HepG2 (cell line): ENCODE data around the gene STIM1. TPM values are rescaled to one million over a fixed set of nuclear protein-coding genes. Genes with fewer than 3 reads are reported as not detected.

Experiments used
- ATAC-seq: fragments of 200-7000 bp; cut with Tn5 transposase; 3 replicates; pipeline ENCODE4 v1.9.1; 2020; ENCODE audit warnings: mild to moderate bottlenecking, moderate library complexity
- BruUV-seq: library from RNA; stranded (reverse); fragments of 400-500 nt; replicated peaks from 2 replicates; lab custom pipeline; 2021; lab: Mats Ljungman, UMichigan
- CTCF ChIA-PET: fragments of 300-600 bp; formaldehyde crosslinking; extraction: SDS; loops from one replicate; lab custom pipeline; 2021; ENCODE audit warnings: low total read pairs, inconsistent platforms, low intra/inter-chr PET ratio; lab: Yijun Ruan, JAX
- POLR2A ChIA-PET: fragments of 350-600 bp; sonication (Branson Sonifier 250); formaldehyde crosslinking; loops from one replicate; lab custom pipeline; 2020; ENCODE audit warnings: antibody characterized with exemption, inconsistent platforms; lab: Yijun Ruan, JAX
- DNase-seq: peaks from one replicate; pipeline ENCODE4 v3.0.0-alpha.2; 2015; ENCODE audit warnings: low spot score
- FAIRE-seq: peaks from 3 replicates; lab custom pipeline; 2011; peaks lifted over from hg19 to GRCh38; lab: Jason Lieb, UNC
- H2AFZ ChIP-seq: one replicate; pipeline ENCODE4 v1.6.1; 2011; ENCODE audit warnings: low read length, inconsistent platforms
- H3K27ac ChIP-seq: fragments of 300-600 bp; 3 replicates; pipeline ENCODE4 v1.8.0; 2011; ENCODE audit warnings: mixed run types, mild to moderate bottlenecking, mixed read lengths, low read length, inconsistent platforms; ENCODE audit not compliant: insufficient read depth; ENCODE audit errors: extremely low read length
- H3K27me3 ChIP-seq, 2 experiments: fragments of 200-600 bp in 1 of 2; 2 replicates in 1 of 2; 3 replicates in 1 of 2; pipeline versions ENCODE4 v1.6.0 to v1.8.0; 2011; ENCODE audit warnings: low read length in 2 of 2, mild to moderate bottlenecking in 2 of 2, moderate library complexity in 2 of 2, inconsistent platforms in 1 of 2; ENCODE audit not compliant: insufficient read depth in 2 of 2, control insufficient read depth in 1 of 2
- H3K36me3 ChIP-seq, 2 experiments: fragments of 200-600 bp in 1 of 2; replicated peaks in 1 of 2; 2 replicates in 1 of 2; 3 replicates in 1 of 2; pipeline versions ENCODE4 v1.5.1 to v1.8.0; 2011; ENCODE audit warnings: low read length in 2 of 2, inconsistent platforms in 1 of 2; ENCODE audit not compliant: insufficient read depth in 2 of 2, control insufficient read depth in 1 of 2
- H3K4me1 ChIP-seq: 2 replicates; pipeline ENCODE4 v1.5.1; 2012; ENCODE audit warnings: low read length, inconsistent platforms; ENCODE audit not compliant: insufficient read depth
- H3K4me2 ChIP-seq: 2 replicates; pipeline ENCODE4 v1.6.0; 2011; ENCODE audit warnings: low read depth, low read length, inconsistent platforms
- H3K4me3 ChIP-seq, 3 experiments: fragments of 200-600 bp in 1 of 3; sonication (generic), shearing (Covaris generic) in 1 of 3; replicated peaks in 1 of 3; 2 replicates each; pipeline ENCODE4 v1.5.1; 2011 to 2016; ENCODE audit warnings: low read length in 3 of 3, inconsistent platforms in 2 of 3, low read depth in 2 of 3, mild to moderate bottlenecking in 2 of 3, control low read depth in 1 of 3, mixed read lengths in 1 of 3; ENCODE audit not compliant: insufficient read depth in 1 of 3
- H3K79me2 ChIP-seq: one replicate; pipeline ENCODE4 v1.6.1; 2011; ENCODE audit warnings: low read length, inconsistent platforms; ENCODE audit not compliant: insufficient read depth
- H3K9ac ChIP-seq: 2 replicates; pipeline ENCODE4 v1.6.0; 2011; ENCODE audit warnings: mild to moderate bottlenecking, low read depth, low read length, inconsistent platforms; ENCODE audit not compliant: insufficient read depth
- H3K9me3 ChIP-seq: 2 replicates; pipeline ENCODE4 v1.5.1; 2012; ENCODE audit warnings: mild to moderate bottlenecking, low read length
- H4K20me1 ChIP-seq: 2 replicates; pipeline ENCODE4 v1.6.0; 2011; ENCODE audit warnings: inconsistent platforms, mild to moderate bottlenecking, low read length, moderate library complexity; ENCODE audit not compliant: insufficient read depth
- FOSL2 ChIP-seq: sonication (generic); formaldehyde crosslinking; IDR thresholded peaks from 2 replicates; pipeline ENCODE4 v1.4.0; 2020; ENCODE audit warnings: missing genetic modification reagents
- SUZ12 ChIP-seq: fragments of 150-350 bp; IDR thresholded peaks from 2 replicates; pipeline ENCODE4 v1.6.1; 2014; ENCODE audit warnings: low read depth, low read length
- ZFP36L1 ChIP-seq: sonication (generic); formaldehyde crosslinking; IDR thresholded peaks from 2 replicates; pipeline ENCODE4 v1.8.0; 2022; ENCODE audit warnings: mild to moderate bottlenecking, missing genetic modification reagents, moderate library complexity
- ZNF34 ChIP-seq: sonication (generic); formaldehyde crosslinking; IDR thresholded peaks from 2 replicates; pipeline ENCODE4 v1.4.0; 2020; ENCODE audit warnings: mild to moderate bottlenecking, missing genetic modification reagents, borderline replicate concordance
- ZNF564 ChIP-seq: sonication (generic); formaldehyde crosslinking; IDR thresholded peaks from 2 replicates; pipeline ENCODE4 v1.8.1; 2023; ENCODE audit warnings: mild to moderate bottlenecking, missing genetic modification reagents
- ZNF644 ChIP-seq: IDR thresholded peaks from 2 replicates; pipeline ENCODE4 v1.6.1; 2016; ENCODE audit warnings: low read depth
- ZSCAN20 ChIP-seq: sonication (generic); formaldehyde crosslinking; IDR thresholded peaks from 2 replicates; pipeline ENCODE4 v1.4.0; 2020; ENCODE audit warnings: missing genetic modification reagents, mild to moderate bottlenecking, borderline replicate concordance
- WGBS: methylation state at CpG from one replicate; pipeline ENCODE4 v1.1.6; 2017; ENCODE audit warnings: low lambda C conversion rate; 5-methylcytosine and 5-hydroxymethylcytosine counted together
- in situ Hi-C: cut with HindIII; loops from 2 replicates; pipeline ENCODE4 v1.10.0; 2017; ENCODE audit warnings: low pct_unique_long_range_greater_than_20kb; ENCODE audit not compliant: extremely low pct_ligation_motif_present
- intact Hi-C: fragments of 100-400 bp; cut with micrococcal nuclease; formaldehyde crosslinking; loops from one replicate; pipeline ENCODE4 v1.10.0; 2022; ENCODE audit not compliant: unreplicated experiment
- polyA plus RNA-seq, 8 experiments: library from polyadenylated mRNA; depleted of rRNA in 3 of 8; stranded (reverse) in 7 of 8; unstranded in 1 of 8; fragments of >200 nt; fragmentation: Illumina TruSeq in 4 of 8; extraction: Trizol in 4 of 8; gene quantifications; 2 replicates each; pipeline versions ENCODE4 v1.2.1 to v1.2.3, GENCODE V29; 2011 to 2016; ENCODE audit warnings: low read depth in 4 of 8, missing spikeins in 1 of 8, mixed read lengths in 1 of 8; ENCODE audit not compliant: insufficient read depth in 1 of 8
- total RNA-seq, 5 experiments: library from RNA; depleted of rRNA; stranded (reverse); fragments of >200 nt; fragmentation: Illumina TruSeq; extraction: Trizol; gene quantifications; 2 replicates each; pipeline ENCODE4 v1.2.3, GENCODE V29; 2016; ENCODE audit warnings: low read depth in 1 of 5
- TF ChIP-seq, protein P1 (sequence below): sonication (generic); formaldehyde crosslinking; IDR thresholded peaks from 2 replicates; pipeline ENCODE4 v1.9.0; 2021; ENCODE audit warnings: missing genetic modification reagents, borderline replicate concordance

The STIM1 gene
- total and polyA plus RNA-seq, 2 of the 13 experiments (the other 11 are each of a cell fraction or from before 2014, with no cell fraction given) = 19.2 to 28.5 TPM

GRCh38 chr11:3822312-3822711 lies 33.2 kb upstream of the STIM1 start:
- H3K9ac ChIP-seq = no peak overlapping the region
- ChIA-PET CTCF (no interaction called here), POLR2A (no interaction called here)
- H3K27me3 ChIP-seq = no peaks in the 10 kb centered on the region
- H4K20me1 ChIP-seq = peaks cover 3% of the 10 kb centered on the region; the same call in 1 of the 2 replicates
- H3K27ac ChIP-seq = no peak overlapping the region
- H3K79me2 ChIP-seq = no peaks in the 10 kb centered on the region
- 91% methylated on average over 7 of the region's 7 CpGs for WGBS
- ATAC-seq (no peak), DNase-seq (no peak), FAIRE-seq (no peak)
- H3K4me1 ChIP-seq = no peaks in the 10 kb centered on the region
- H3K9me3 ChIP-seq = no peaks in the 10 kb centered on the region
- H2AFZ ChIP-seq = no peak overlapping the region
- BruUV-seq = no TSS peak
- H3K4me2 ChIP-seq = no peak overlapping the region
- H3K4me3 ChIP-seq = no peak overlapping the region
- in situ Hi-C loops (no loop called here), intact Hi-C loops (no loop called here)
- H3K36me3 ChIP-seq = peaks cover 5 to 26% of the 10 kb centered on the region in 2 experiments; a peak in 4 of 5 replicates
- TF ChIP-seq ZSCAN20 (CRISPR knock-in tag) (no peak), FOSL2 (CRISPR knock-in tag) (peak; percentile 55)

DNA sequence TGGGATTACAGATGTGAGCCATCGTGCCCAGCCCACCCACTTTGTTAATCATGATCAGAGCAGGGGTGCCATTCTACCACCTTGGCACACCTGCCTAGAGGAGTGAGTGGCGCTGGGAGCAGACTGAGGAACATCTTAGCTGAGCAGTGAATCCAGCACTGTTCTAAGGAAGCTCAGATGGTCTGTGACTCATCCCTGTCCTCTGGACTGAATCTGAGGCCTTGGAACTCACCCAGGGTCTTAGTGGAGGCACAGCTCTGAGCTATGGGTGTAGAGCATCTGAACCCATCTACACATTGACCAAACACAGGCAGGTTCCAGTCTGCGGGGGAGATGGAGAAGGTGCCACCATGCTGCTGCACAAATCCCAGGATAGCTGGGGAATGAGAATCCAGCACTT lies 32.2 kb upstream of the STIM1 start:
- Histone ChIP-seq H3K4me3 (no peak overlapping the region), H3K27ac (no peak overlapping the region), H2AFZ (no peak overlapping the region), H3K4me2 (no peak overlapping the region), H4K20me1 (peaks cover 3% of the 10 kb centered on the region; the same call in 1 of the 2 replicates), H3K4me1 (no peaks in the 10 kb centered on the region), H3K27me3 (no peaks in the 10 kb centered on the region), H3K36me3 (peaks cover 7 to 32% of the 10 kb centered on the region in 2 experiments; a peak in 4 of 5 replicates), H3K79me2 (no peaks in the 10 kb centered on the region), H3K9ac (no peak overlapping the region), H3K9me3 (no peaks in the 10 kb centered on the region)
- no peak for ATAC-seq
- CTCF ChIA-PET = no interaction called here
- 94% methylated on average over 3 of the region's 3 CpGs for WGBS
- intact Hi-C loops = no loop called here
- in situ Hi-C loops = no loop called here
- TF ChIP-seq SUZ12 (no peak), ZNF644 (CRISPR knock-in tag) (no peak), ZNF564 (no peak), ZFP36L1 (CRISPR knock-in tag) (no peak), ZNF34 (no peak)
- TF ChIP-seq, protein P1, sequence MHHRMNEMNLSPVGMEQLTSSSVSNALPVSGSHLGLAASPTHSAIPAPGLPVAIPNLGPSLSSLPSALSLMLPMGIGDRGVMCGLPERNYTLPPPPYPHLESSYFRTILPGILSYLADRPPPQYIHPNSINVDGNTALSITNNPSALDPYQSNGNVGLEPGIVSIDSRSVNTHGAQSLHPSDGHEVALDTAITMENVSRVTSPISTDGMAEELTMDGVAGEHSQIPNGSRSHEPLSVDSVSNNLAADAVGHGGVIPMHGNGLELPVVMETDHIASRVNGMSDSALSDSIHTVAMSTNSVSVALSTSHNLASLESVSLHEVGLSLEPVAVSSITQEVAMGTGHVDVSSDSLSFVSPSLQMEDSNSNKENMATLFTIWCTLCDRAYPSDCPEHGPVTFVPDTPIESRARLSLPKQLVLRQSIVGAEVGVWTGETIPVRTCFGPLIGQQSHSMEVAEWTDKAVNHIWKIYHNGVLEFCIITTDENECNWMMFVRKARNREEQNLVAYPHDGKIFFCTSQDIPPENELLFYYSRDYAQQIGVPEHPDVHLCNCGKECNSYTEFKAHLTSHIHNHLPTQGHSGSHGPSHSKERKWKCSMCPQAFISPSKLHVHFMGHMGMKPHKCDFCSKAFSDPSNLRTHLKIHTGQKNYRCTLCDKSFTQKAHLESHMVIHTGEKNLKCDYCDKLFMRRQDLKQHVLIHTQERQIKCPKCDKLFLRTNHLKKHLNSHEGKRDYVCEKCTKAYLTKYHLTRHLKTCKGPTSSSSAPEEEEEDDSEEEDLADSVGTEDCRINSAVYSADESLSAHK (CRISPR knock-in tag) = no peak
- no peak for DNase-seq
- no TSS peak for BruUV-seq
- POLR2A ChIA-PET = no interaction called here
- no peak for FAIRE-seq
